PC-3 (cell line): ENCODE results near the gene TNPO2. TPM values are rescaled to one million over a fixed set of nuclear protein-coding genes. Genes with fewer than 3 reads are reported as not detected.
A peak's percentile ranks its signal among the peaks of the same experiment; 100 is the strongest.
"Not testable (repeated sequence)": the region's sequence is repeated elsewhere in the genome, so short reads cannot be mapped to it uniquely, and the experiment has no call there.

Experiments used
- ATAC-seq: fragments of 200-7000 bp; cut with Tn5 transposase; 2 replicates; pipeline ENCODE4 v1.9.1; 2020; ENCODE audit warnings: mild to moderate bottlenecking, moderate library complexity
- BruUV-seq: library from RNA; stranded (reverse); fragments of 400-500 nt; replicated peaks from 2 replicates; lab custom pipeline; 2021; lab: Mats Ljungman, UMichigan
- CTCF ChIA-PET: fragments of 300-600 bp; sonication (Branson Sonifier 250); formaldehyde crosslinking; loops from one replicate; lab custom pipeline; 2022; ENCODE audit warnings: antibody characterized with exemption; lab: Charles Lee
- POLR2A ChIA-PET: fragments of 300-600 bp; sonication (Branson Sonifier 250); formaldehyde crosslinking; loops from one replicate; lab custom pipeline; 2022; ENCODE audit warnings: antibody characterized with exemption; ENCODE audit not compliant: unreplicated experiment; lab: Charles Lee
- DNase-seq: peaks from one replicate; pipeline ENCODE4 v3.0.0-alpha.2; 2015
- H2AFZ ChIP-seq: fragments of 300-600 bp; sonication (generic); 2 replicates; pipeline ENCODE4 v1.6.0; 2016; ENCODE audit warnings: antibody characterized with exemption, low read length
- H3F3A ChIP-seq: fragments of 300-600 bp; sonication (generic); one replicate; pipeline ENCODE4 v1.6.0; 2017; ENCODE audit warnings: antibody characterized with exemption, low read length, control low read depth, mild to moderate bottlenecking; ENCODE audit not compliant: unreplicated experiment
- H3K27ac ChIP-seq: fragments of 300-600 bp; sonication (generic); 2 replicates; pipeline ENCODE4 v1.5.1; 2016; ENCODE audit warnings: mild to moderate bottlenecking, low read length
- H3K27me3 ChIP-seq: fragments of 300-600 bp; sonication (generic); 2 replicates; pipeline ENCODE4 v1.6.1; 2016; ENCODE audit warnings: low read length, mixed read lengths
- H3K36me3 ChIP-seq: fragments of 300-600 bp; sonication (generic); 2 replicates; pipeline ENCODE4 v1.6.1; 2016; ENCODE audit warnings: low read depth, mixed run types, low read length, mixed read lengths
- H3K4me1 ChIP-seq: fragments of 300-600 bp; sonication (generic); 2 replicates; pipeline ENCODE4 v1.5.1; 2016; ENCODE audit warnings: low read length; ENCODE audit not compliant: insufficient read depth
- H3K4me2 ChIP-seq: fragments of 300-600 bp; sonication (generic); 2 replicates; pipeline ENCODE4 v1.6.0; 2016; ENCODE audit warnings: low read length
- H3K4me3 ChIP-seq: fragments of 300-600 bp; sonication (generic); 2 replicates; pipeline ENCODE4 v1.5.1; 2016; ENCODE audit warnings: mild to moderate bottlenecking, low read length, mixed read lengths
- H3K79me2 ChIP-seq: fragments of 300-600 bp; sonication (generic); 2 replicates; pipeline ENCODE4 v1.6.1; 2017; ENCODE audit warnings: low read length, mixed read lengths
- H3K9ac ChIP-seq: fragments of 300-600 bp; sonication (generic); 2 replicates; pipeline ENCODE4 v1.6.0; 2016; ENCODE audit warnings: mild to moderate bottlenecking, low read length
- H3K9me2 ChIP-seq: fragments of 300-600 bp; sonication (generic); replicated peaks from 2 replicates; pipeline ENCODE4 v1.6.1; 2016; ENCODE audit warnings: mixed run types, low read length, mixed read lengths
- H3K9me3 ChIP-seq: fragments of 300-600 bp; sonication (generic); 2 replicates; pipeline ENCODE4 v1.6.1; 2016; ENCODE audit warnings: low read length, mixed read lengths
- H4K20me1 ChIP-seq: fragments of 300-600 bp; sonication (generic); 2 replicates; pipeline ENCODE4 v1.6.1; 2016; ENCODE audit warnings: low read length, mixed read lengths
- CTCF ChIP-seq: fragments of 300-600 bp; sonication (generic); conservative IDR thresholded peaks from 2 replicates; pipeline ENCODE4 v1.5.1; 2017; ENCODE audit warnings: antibody characterized with exemption, low read depth, mild to moderate bottlenecking, low read length
- EZH2 ChIP-seq: fragments of 300-600 bp; sonication (generic); IDR thresholded peaks from one replicate; pipeline ENCODE4 v1.6.1; 2017; ENCODE audit warnings: antibody characterized with exemption, mild to moderate bottlenecking, low read length; ENCODE audit not compliant: unreplicated experiment
- EZH2phosphoT487 ChIP-seq: fragments of 300-600 bp; sonication (generic); IDR thresholded peaks from 2 replicates; pipeline ENCODE4 v1.6.1; 2018; ENCODE audit warnings: mild to moderate bottlenecking, antibody characterized with exemption, low read length, borderline replicate concordance
- intact Hi-C: fragments of 100-400 bp; cut with micrococcal nuclease; formaldehyde crosslinking; loops from 2 replicates; pipeline ENCODE4 v1.9.0; 2023
- total RNA-seq: library from RNA; depleted of rRNA; stranded (reverse); fragments of >200 nt; gene quantifications from 2 replicates; pipeline ENCODE4 v1.2.3, GENCODE V29; 2014

TNPO2 gene
- total RNA-seq, 1 experiment from 2014 or later, result 50.6 TPM

- Histone ChIP-seq H3K36me3 (peaks cover 69% of the 10 kb centered on the region), H3K9ac (no peak overlapping the region), H3K9me3 (no peaks in the 10 kb centered on the region), H3K4me1 (no peaks in the 10 kb centered on the region), H3K4me3 (no peak overlapping the region), H3K4me2 (no peak overlapping the region), H3K27ac (no peak overlapping the region), H3K79me2 (no peaks in the 10 kb centered on the region), H3K9me2 (no peaks in the 10 kb centered on the region), H2AFZ (no peak overlapping the region), H4K20me1 (no peaks in the 10 kb centered on the region), H3K27me3 (no peaks in the 10 kb centered on the region), H3F3A (no peaks in the 10 kb centered on the region)
- TF ChIP-seq EZH2phosphoT487 (no peak), EZH2 (no peak), CTCF (no peak)
- ATAC-seq (peak; percentile 25; the same call in 1 of the 2 replicates), DNase-seq (peak; percentile 52)
- ChIA-PET POLR2A (no interaction called here), CTCF (no interaction called here)
- intact Hi-C loops, result no loop called here
- no TSS peak for BruUV-seq
Measured at GRCh38 chr19:12703046-12703445, 20.7 kb downstream of the TNPO2 start.

- H3F3A ChIP-seq, result no peaks in the 10 kb centered on the region
- peaks cover 64% of the 10 kb centered on the region for H3K36me3 ChIP-seq
- H3K4me3 ChIP-seq, result no peak overlapping the region
- no peaks in the 10 kb centered on the region for H3K79me2 ChIP-seq
- no peak overlapping the region for H3K4me2 ChIP-seq
- no peak for TF ChIP-seq EZH2phosphoT487
- no peak for TF ChIP-seq CTCF
- TF ChIP-seq EZH2, result no peak
- no peaks in the 10 kb centered on the region for H4K20me1 ChIP-seq
- ChIA-PET POLR2A (no interaction called here), CTCF (no interaction called here)
- H3K4me1 ChIP-seq, result no peaks in the 10 kb centered on the region; the same call in 1 of the 2 replicates
- no TSS peak for BruUV-seq
- no peak overlapping the region for H3K27ac ChIP-seq
- H3K27me3 ChIP-seq, result no peaks in the 10 kb centered on the region
- no peaks in the 10 kb centered on the region for H3K9me3 ChIP-seq
- H2AFZ ChIP-seq, result no peak overlapping the region
- intact Hi-C loops, result no loop called here
- no peak overlapping the region for H3K9ac ChIP-seq
- DNase-seq (no peak), ATAC-seq (no peak)
- H3K9me2 ChIP-seq, result no peaks in the 10 kb centered on the region
Measured at GRCh38 chr19:12701596-12702282, 22.0 kb downstream of the TNPO2 start.

GRCh38 chr19:12698138-12698537 is 25.6 kb downstream of the TNPO2 start:
- DNase-seq, result no peak
- H4K20me1 ChIP-seq, result no peaks in the 10 kb centered on the region
- H3K27me3 ChIP-seq, result no peaks in the 10 kb centered on the region
- TF ChIP-seq EZH2 (no peak), CTCF (no peak)
- no peak overlapping the region for H3K4me3 ChIP-seq
- no peaks in the 10 kb centered on the region for H3K9me2 ChIP-seq
- no peaks in the 10 kb centered on the region for H3F3A ChIP-seq
- ATAC-seq, result no peak
- no peak overlapping the region for H3K27ac ChIP-seq
- CTCF ChIA-PET, result no interaction called here
- peaks cover 35% of the 10 kb centered on the region for H3K36me3 ChIP-seq
- POLR2A ChIA-PET, result no interaction called here
- BruUV-seq, result no TSS peak
- peaks cover 14% of the 10 kb centered on the region for H3K79me2 ChIP-seq
- peaks cover 15% of the 10 kb centered on the region for H3K4me1 ChIP-seq
- intact Hi-C loops, result no loop called here
- no peak overlapping the region for H3K4me2 ChIP-seq
- H2AFZ ChIP-seq, result no peak overlapping the region
- H3K9ac ChIP-seq, result no peak overlapping the region
- H3K9me3 ChIP-seq, result no peaks in the 10 kb centered on the region

- CTCF ChIA-PET, H3K4me3 ChIP-seq: not testable (repeated sequence)
Measured at GRCh38 chr19:12697425-12697824, 26.3 kb downstream of the TNPO2 start.

More at GRCh38 chr19:12697425-12697824, 26.3 kb downstream of the TNPO2 start:
- H3K9ac ChIP-seq, H2AFZ ChIP-seq, H3K9me3 ChIP-seq, intact Hi-C loops, POLR2A ChIA-PET, DNase-seq, H3K9me2 ChIP-seq, ATAC-seq, H3K27me3 ChIP-seq, BruUV-seq, H3K27ac ChIP-seq, H3F3A ChIP-seq, H4K20me1 ChIP-seq: not testable (repeated sequence)
- H3K79me2 ChIP-seq, result peaks cover 14% of the 10 kb centered on the region
- peaks cover 29% of the 10 kb centered on the region for H3K36me3 ChIP-seq
- peaks cover 15% of the 10 kb centered on the region for H3K4me1 ChIP-seq
- peak overlapping the region; percentile 96; the same call in 1 of the 2 replicates for H3K4me2 ChIP-seq
